CD14-positive monocyte (primary cell): ENCODE measurements around the gene FCRL6. TPM values are rescaled to one million over a fixed set of nuclear protein-coding genes. Genes with fewer than 3 reads are reported as not detected.

Experiments used
- DNase-seq, 3 donors: peaks; one replicate each; pipeline ENCODE4 v3.0.0-alpha.2; 2011 to 2022
- H2AFZ ChIP-seq: 2 replicates; pipeline ENCODE4 v1.6.0; 2012; ENCODE audit warnings: mild to moderate bottlenecking, low read depth, low read length, inconsistent platforms; ENCODE audit not compliant: insufficient read depth, poor library complexity, severe bottlenecking
- H3K27ac ChIP-seq, 2 donors: 1 replicate in 1 of 2; 2 replicates in 1 of 2; pipeline ENCODE4 v1.5.1; 2012 to 2013; ENCODE audit warnings: low read length in 2 of 2, control low read depth in 1 of 2, inconsistent platforms in 1 of 2, low read depth in 1 of 2, mild to moderate bottlenecking in 1 of 2
- H3K27me3 ChIP-seq, 2 donors: one replicate each; pipeline versions ENCODE4 v1.6.0 to v1.6.1; 2011 to 2013; ENCODE audit warnings: low read length in 2 of 2; ENCODE audit not compliant: control insufficient read depth in 2 of 2, insufficient read depth in 2 of 2
- H3K36me3 ChIP-seq, 2 donors: replicated peaks in 1 of 2; 1 replicate in 1 of 2; 2 replicates in 1 of 2; pipeline versions ENCODE4 v1.5.1 to v1.6.1; 2012 to 2013; ENCODE audit warnings: low read length in 2 of 2, control low read depth in 1 of 2, inconsistent platforms in 1 of 2, mild to moderate bottlenecking in 1 of 2; ENCODE audit not compliant: insufficient read depth in 2 of 2, control insufficient read depth in 1 of 2
- H3K4me1 ChIP-seq, 2 donors: 1 replicate in 1 of 2; 2 replicates in 1 of 2; pipeline versions ENCODE4 v1.5.1 to v1.6.1; 2012 to 2013; ENCODE audit warnings: low read length in 2 of 2, control low read depth in 1 of 2, inconsistent platforms in 1 of 2, mild to moderate bottlenecking in 1 of 2, moderate library complexity in 1 of 2; ENCODE audit not compliant: insufficient read depth in 2 of 2, control insufficient read depth in 1 of 2
- H3K4me2 ChIP-seq: replicated peaks from 2 replicates; pipeline ENCODE3; 2012; ENCODE audit warnings: low read length, moderate library complexity, mild to moderate bottlenecking; ENCODE audit not compliant: poor library complexity, severe bottlenecking; ENCODE audit errors: extremely low read depth
- H3K4me3 ChIP-seq, 3 experiments: fragments of 200-600 bp in 1 of 3; sonication (generic) in 1 of 3; replicated peaks in 1 of 3; 1 replicate in 2 of 3; 2 replicates in 1 of 3; pipeline ENCODE4 v1.5.1; 2011 to 2013; ENCODE audit warnings: low read length in 3 of 3, mild to moderate bottlenecking in 3 of 3, control low read depth in 2 of 3, low read depth in 2 of 3, inconsistent platforms in 1 of 3, moderate library complexity in 1 of 3
- H3K79me2 ChIP-seq: 2 replicates; pipeline ENCODE4 v1.6.0; 2012; ENCODE audit warnings: mild to moderate bottlenecking, control low read depth, inconsistent platforms, low read length, moderate library complexity; ENCODE audit not compliant: insufficient read depth
- H3K9ac ChIP-seq: 2 replicates; pipeline ENCODE4 v1.6.0; 2017; ENCODE audit warnings: low read length, mild to moderate bottlenecking; ENCODE audit not compliant: insufficient read depth, poor library complexity, severe bottlenecking
- H3K9me3 ChIP-seq, 2 donors: replicated peaks in 1 of 2; 1 replicate in 1 of 2; 2 replicates in 1 of 2; pipeline versions ENCODE4 v1.5.1 to v1.6.1; 2012 to 2013; ENCODE audit warnings: low read length in 2 of 2, control low read depth in 1 of 2; ENCODE audit not compliant: control insufficient read depth in 1 of 2, insufficient read depth in 1 of 2
- H4K20me1 ChIP-seq: 2 replicates; pipeline ENCODE4 v1.6.0; 2012; ENCODE audit warnings: mild to moderate bottlenecking, low read length, control low read depth, moderate library complexity; ENCODE audit not compliant: insufficient read depth
- H3K27ac Mint-ChIP-seq, 7 donors: one replicate each; pipeline ENCODE4 v1.8.0; 2020; ENCODE audit warnings: mild to moderate bottlenecking in 7 of 7, mixed read lengths in 7 of 7, moderate library complexity in 6 of 7, inconsistent platforms in 2 of 7
- H3K27me3 Mint-ChIP-seq, 3 donors: one replicate each; pipeline ENCODE4 v1.8.0; 2021 to 2022; ENCODE audit warnings: low read depth in 3 of 3, mild to moderate bottlenecking in 3 of 3, mixed read lengths in 3 of 3, moderate library complexity in 3 of 3, inconsistent platforms in 1 of 3
- H3K36me3 Mint-ChIP-seq, 2 donors: one replicate each; pipeline ENCODE4 v1.8.0; 2020; ENCODE audit warnings: mixed read lengths in 2 of 2, inconsistent platforms in 1 of 2, mild to moderate bottlenecking in 1 of 2
- H3K4me1 Mint-ChIP-seq: one replicate; pipeline ENCODE4 v1.8.0; 2020; ENCODE audit warnings: mild to moderate bottlenecking, mixed read lengths
- H3K4me3 Mint-ChIP-seq, 2 donors: one replicate each; pipeline ENCODE4 v1.8.0; 2020; ENCODE audit warnings: mild to moderate bottlenecking in 2 of 2, mixed read lengths in 2 of 2, moderate library complexity in 1 of 2
- H3K9me3 Mint-ChIP-seq, 7 donors: one replicate each; pipeline ENCODE4 v1.8.0; 2020 to 2022; ENCODE audit warnings: mixed read lengths in 7 of 7, mild to moderate bottlenecking in 6 of 7, moderate library complexity in 6 of 7, inconsistent platforms in 2 of 7
- CTCF ChIP-seq: fragments of 200-600 bp; IDR thresholded peaks from one replicate; pipeline ENCODE4 v1.8.0; 2022; ENCODE audit warnings: antibody characterized with exemption, mild to moderate bottlenecking
- WGBS: methylation state at CpG from one replicate; pipeline ENCODE4 v1.1.5; 2013; ENCODE audit warnings: missing lambda C conversion rate; ENCODE audit not compliant: insufficient coverage; 5-methylcytosine and 5-hydroxymethylcytosine counted together
- intact Hi-C, 2 donors: fragments of 100-400 bp; cut with micrococcal nuclease; formaldehyde crosslinking; loops; one replicate each; pipeline versions ENCODE4 v1.15.0 to v1.15.1; 2023
- polyA plus RNA-seq, 3 donors: library from polyadenylated mRNA; depleted of rRNA in 1 of 3; unstranded in 2 of 3; stranded (reverse) in 1 of 3; fragments of 300-500 nt in 2 of 3; fragments of >200 nt in 1 of 3; fragmentation: Illumina TruSeq in 2 of 3; gene quantifications; 1 replicate in 2 of 3; 2 replicates in 1 of 3; pipeline ENCODE4 v1.2.3, GENCODE V29; 2012 to 2021

Gene FCRL6
- polyA plus RNA-seq, 3 donors = 0.15 to 0.36 (median 0.17) TPM

- H3K4me3 Mint-ChIP-seq = no peak overlapping the region
- intact Hi-C loops = no loop called here
- H3K9me3 Mint-ChIP-seq = no peaks in the 10 kb centered on the region
- Histone ChIP-seq H4K20me1 (peaks cover 11% of the 10 kb centered on the region), H3K27ac (no peak overlapping the region), H3K4me1 (peaks cover 13 to 17% of the 10 kb centered on the region in 2 donors), H3K9ac (no peak overlapping the region), H2AFZ (peak overlapping the region; percentile 42), H3K4me3 (no peak overlapping the region), H3K36me3 (peaks cover 0 to 8% of the 10 kb centered on the region in 2 donors), H3K27me3 (no peaks in the 10 kb centered on the region), H3K4me2 (no peak overlapping the region), H3K79me2 (no peaks in the 10 kb centered on the region), H3K9me3 (no peaks in the 10 kb centered on the region)
- H3K4me1 Mint-ChIP-seq = peaks cover 14% of the 10 kb centered on the region
- no peak for DNase-seq
- peaks cover 0 to 2% (median 0%) of the 10 kb centered on the region in 3 donors for H3K27me3 Mint-ChIP-seq
- TF ChIP-seq CTCF = no peak
- H3K27ac Mint-ChIP-seq = no peak overlapping the region
- peaks cover 3 to 5% of the 10 kb centered on the region in 2 donors for H3K36me3 Mint-ChIP-seq
- no CpG with 5 or more reads among the region's 2 CpGs for WGBS
These were observed 22.7 kb upstream of the FCRL6 start for GRCh38 chr1:159779403-159779851.

- peak; percentile 97 for DNase-seq
- peak within 1 kb of the TSS; percentile 99 for H2AFZ ChIP-seq
- Mint-ChIP-seq H3K4me1 (peaks cover 14% of the 10 kb centered on the region), H3K9me3 (no peaks in the 10 kb centered on the region), H3K27ac (peak within 1 kb of the TSS in 6 of 7 donors; percentile 34 to 86 (median 68)), H3K36me3 (peaks cover 3 to 5% of the 10 kb centered on the region in 2 donors), H3K4me3 (peak within 1 kb of the TSS; percentile 81 to 90), H3K27me3 (peaks cover 0 to 2% (median 1%) of the 10 kb centered on the region in 3 donors)
- peak within 1 kb of the TSS; percentile 70 for H3K9ac ChIP-seq
- peaks cover 13 to 17% of the 10 kb centered on the region in 2 donors for H3K4me1 ChIP-seq
- H3K4me2 ChIP-seq = peak within 1 kb of the TSS; percentile 95
- TF ChIP-seq CTCF = peak; percentile 92
- peak within 1 kb of the TSS; percentile 64 to 91 (median 72) for H3K4me3 ChIP-seq
- no peaks in the 10 kb centered on the region for H3K27me3 ChIP-seq
- peak within 1 kb of the TSS in 1 of 2 donors; percentile 68 for H3K27ac ChIP-seq
- H3K79me2 ChIP-seq = no peaks in the 10 kb centered on the region
- intact Hi-C loops = loop anchor here (5.0 to 10.0 kb wide), 3 partner anchors 111 to 314 kb away; partner anchors contain the start of gene IGSF8 (in 1 of the 2)
- WGBS = under 1% methylated on average over 72 of the region's 88 CpGs
- peaks cover 11% of the 10 kb centered on the region for H4K20me1 ChIP-seq
- peaks cover 0 to 8% of the 10 kb centered on the region in 2 donors for H3K36me3 ChIP-seq
- no peaks in the 10 kb centered on the region for H3K9me3 ChIP-seq
These were observed 21.3 kb upstream of the FCRL6 start, which contains the start of gene DUSP23 for GRCh38 chr1:159780583-159781582. TSS of gene DUSP23 (plus strand) at chr1:159780962. CDS start at chr1:159781101, 139 bp downstream.
